Epithelial cell of proximal tubule (primary cell): ENCODE data around the gene TSPAN10. TPM values are rescaled to one million over a fixed set of nuclear protein-coding genes. Genes with fewer than 3 reads are reported as not detected.
A peak's percentile ranks its signal among the peaks of the same experiment; 100 is the strongest.

Source experiments
- DNase-seq: peaks from one replicate; pipeline ENCODE4 v3.0.0-alpha.2; 2011; ENCODE audit warnings: low read depth
- H3K4me3 ChIP-seq: 2 replicates; pipeline ENCODE4 v1.5.1; 2011; ENCODE audit warnings: low read depth, mild to moderate bottlenecking, low read length
- total RNA-seq: library from RNA; depleted of rRNA; stranded (reverse); fragments of >200 nt; gene quantifications from 2 replicates; pipeline ENCODE4 v1.2.3, GENCODE V29; 2015
- TF ChIP-seq, protein P1 (sequence below): conservative IDR thresholded peaks from 2 replicates; pipeline ENCODE4 v1.5.1; 2012; ENCODE audit warnings: low read depth, mild to moderate bottlenecking, low read length

TSPAN10 gene
- total RNA-seq, 1 donor from 2014 or later, result 0.29 TPM

DNA sequence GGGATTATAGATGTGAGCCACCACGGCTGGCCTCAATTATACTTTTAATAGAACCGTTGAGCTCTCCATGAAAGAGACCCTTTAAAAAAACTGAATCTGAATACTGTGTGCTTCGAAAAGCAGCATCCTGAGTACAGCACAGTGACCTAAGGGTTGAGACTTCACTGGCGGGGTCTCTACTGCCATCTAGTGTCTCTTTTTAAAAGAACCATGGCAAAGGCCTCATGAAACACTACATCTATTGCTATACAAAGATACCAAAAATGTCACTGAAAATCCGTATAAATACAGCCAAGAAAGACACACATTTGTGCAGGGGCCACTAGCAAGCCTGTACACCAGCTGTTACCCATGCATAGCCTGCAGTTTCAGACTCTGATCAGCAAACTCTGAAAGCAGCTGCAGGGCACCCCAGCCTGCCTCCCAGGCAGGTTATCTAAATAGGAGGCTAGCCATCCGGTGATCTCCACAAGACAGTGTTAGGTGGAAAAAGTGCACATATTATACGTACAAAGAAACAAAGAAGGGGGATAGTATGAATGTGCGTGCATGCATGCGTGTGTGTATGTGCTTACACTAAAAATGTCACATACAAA lies 35.4 kb upstream of the TSPAN10 start:
- no peak for DNase-seq
- no peak overlapping the region for H3K4me3 ChIP-seq
- TF ChIP-seq, protein P1, sequence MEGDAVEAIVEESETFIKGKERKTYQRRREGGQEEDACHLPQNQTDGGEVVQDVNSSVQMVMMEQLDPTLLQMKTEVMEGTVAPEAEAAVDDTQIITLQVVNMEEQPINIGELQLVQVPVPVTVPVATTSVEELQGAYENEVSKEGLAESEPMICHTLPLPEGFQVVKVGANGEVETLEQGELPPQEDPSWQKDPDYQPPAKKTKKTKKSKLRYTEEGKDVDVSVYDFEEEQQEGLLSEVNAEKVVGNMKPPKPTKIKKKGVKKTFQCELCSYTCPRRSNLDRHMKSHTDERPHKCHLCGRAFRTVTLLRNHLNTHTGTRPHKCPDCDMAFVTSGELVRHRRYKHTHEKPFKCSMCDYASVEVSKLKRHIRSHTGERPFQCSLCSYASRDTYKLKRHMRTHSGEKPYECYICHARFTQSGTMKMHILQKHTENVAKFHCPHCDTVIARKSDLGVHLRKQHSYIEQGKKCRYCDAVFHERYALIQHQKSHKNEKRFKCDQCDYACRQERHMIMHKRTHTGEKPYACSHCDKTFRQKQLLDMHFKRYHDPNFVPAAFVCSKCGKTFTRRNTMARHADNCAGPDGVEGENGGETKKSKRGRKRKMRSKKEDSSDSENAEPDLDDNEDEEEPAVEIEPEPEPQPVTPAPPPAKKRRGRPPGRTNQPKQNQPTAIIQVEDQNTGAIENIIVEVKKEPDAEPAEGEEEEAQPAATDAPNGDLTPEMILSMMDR, result peak; percentile 87

DNA sequence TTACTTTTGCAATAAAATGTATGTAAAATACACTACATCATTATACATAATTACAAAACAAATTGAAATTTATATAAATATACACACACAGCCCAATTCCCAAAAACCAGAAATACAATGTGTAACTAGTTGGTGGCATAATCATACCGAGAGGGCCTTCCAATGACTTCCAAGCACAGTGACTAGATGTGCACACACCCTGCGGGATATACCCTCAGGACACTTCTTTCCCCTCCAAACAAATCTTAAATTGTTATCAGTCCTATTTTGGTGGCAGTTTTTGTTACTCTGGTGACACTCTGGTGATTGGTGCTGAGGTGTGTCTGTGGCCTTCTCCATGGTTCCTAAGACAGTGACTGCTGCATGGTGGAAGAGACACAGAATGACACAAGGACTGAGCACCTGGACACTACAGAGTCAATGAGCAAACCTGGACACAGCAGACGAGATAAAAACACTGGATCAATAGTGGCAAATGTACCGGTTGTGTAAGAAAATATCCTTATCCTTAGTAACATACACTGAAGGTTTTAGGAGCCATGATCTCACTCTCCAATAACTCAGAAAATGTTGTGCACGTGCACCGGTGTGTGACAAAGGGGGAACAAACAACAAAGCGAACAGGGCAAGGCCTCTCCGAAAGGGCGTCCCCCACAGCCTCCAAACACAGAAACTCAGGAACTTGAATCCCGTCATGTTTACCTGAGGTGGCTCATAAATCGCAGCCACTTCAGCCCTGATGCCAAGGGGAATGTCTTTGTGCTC lies 33.0 kb upstream of the TSPAN10 start:
- no peak for DNase-seq
- no peak overlapping the region for H3K4me3 ChIP-seq
- TF ChIP-seq, protein P1, result no peak

DNA sequence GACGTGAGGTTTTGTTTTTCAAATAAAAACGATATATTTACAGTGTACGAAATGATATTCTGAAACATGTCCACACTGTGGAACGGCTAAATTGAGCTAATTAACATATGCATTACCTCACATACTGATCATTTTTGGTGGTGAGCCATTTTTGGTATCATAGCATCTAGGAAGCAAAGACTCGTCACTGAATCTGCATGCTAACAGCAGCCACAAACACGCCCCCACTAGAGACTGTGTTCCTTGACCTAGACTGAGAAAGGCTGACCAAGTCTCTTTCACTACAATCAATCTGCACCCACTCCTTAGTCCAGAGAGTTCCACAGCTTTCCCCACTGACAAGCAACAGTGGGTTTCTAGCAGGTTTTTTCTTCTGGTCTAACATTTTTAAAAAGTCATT lies 29.6 kb upstream of the TSPAN10 start:
- TF ChIP-seq, protein P1, result no peak
- DNase-seq, result no peak
- no peak overlapping the region for H3K4me3 ChIP-seq

DNA sequence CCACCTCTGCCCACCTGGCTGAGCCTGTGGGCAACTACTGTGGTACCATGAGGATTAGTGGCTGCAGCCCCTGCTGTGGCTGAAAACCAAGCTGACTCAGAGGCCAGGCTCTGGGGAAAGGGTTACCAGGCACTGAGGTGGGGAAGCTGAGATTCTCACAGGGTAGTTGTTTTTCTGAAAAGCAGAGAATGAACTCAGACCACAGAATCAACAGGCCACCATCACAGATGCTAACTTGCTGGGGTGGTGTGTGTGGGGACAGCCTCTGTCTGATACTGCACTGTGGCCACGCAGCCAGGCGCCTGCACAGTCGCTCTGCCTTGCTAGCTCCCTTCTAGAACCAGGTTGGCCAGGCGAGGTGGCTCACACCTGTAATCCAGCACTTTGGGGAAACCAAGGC lies 28.9 kb upstream of the TSPAN10 start:
- H3K4me3 ChIP-seq, result no peak overlapping the region
- TF ChIP-seq, protein P1, result no peak
- DNase-seq, result no peak

DNA sequence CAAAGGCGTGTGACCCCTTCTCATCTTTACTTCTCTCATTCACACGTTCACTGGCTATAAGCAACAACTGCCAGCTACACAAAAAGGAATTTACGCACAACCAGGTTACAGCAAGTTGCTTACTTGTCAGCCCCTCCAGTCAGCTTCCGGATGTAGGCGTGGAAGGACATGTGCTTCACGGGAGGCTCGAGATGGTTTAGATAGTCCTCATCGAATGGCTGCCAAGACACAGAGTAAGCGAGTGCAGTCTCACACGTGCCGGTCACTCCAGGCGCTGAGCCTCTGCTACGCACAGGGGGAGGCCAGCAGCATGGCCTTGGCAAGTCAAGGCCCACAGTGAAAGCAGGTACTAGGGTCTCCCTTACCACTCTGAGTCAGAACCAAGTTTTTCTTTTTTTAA lies 28.4 kb upstream of the TSPAN10 start:
- TF ChIP-seq, protein P1, result no peak
- no peak overlapping the region for H3K4me3 ChIP-seq
- no peak for DNase-seq

DNA sequence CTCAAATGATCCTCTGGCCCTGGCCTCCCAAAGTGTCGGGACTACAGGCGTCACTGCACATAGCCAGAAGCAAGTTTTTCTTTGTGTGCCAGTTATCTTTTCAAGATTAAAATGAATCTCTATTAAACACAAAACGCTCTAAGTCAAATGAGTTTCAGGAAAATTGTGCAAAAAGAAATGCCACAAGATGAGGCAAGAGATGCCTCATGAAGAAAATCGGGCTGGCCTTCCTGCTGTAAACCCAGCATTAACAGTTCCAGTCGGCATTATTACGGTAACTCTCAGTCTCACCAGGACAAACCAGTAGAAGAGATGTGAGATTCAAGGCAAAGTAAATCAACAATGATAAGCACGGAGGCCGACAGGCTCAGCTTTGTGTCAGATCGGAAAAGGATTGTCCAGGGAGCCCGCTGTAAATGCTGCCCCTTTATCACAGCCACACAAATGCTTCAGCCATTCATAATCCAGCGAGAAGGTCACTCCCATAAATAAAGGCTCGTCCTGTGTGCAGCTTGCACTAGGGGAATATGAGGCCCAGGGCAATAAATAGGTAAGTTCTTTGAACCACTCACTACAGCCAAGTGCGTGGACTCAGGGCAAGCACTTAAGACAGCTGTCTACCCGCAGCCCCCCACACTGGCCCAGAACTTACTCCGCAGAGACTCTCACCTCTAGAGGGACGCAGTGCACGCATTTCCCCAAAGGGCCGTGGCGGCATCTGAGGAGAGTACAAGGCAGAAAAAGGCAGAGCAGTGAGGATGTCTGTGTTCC lies 27.3 kb upstream of the TSPAN10 start:
- H3K4me3 ChIP-seq, result no peak overlapping the region
- TF ChIP-seq, protein P1, result no peak
- no peak for DNase-seq
